ENCODE results near the gene KLF12. TPM values are rescaled to one million over a fixed set of nuclear protein-coding genes. Genes with fewer than 3 reads are reported as not detected.

The KLF12 gene
- total RNA-seq = 10 to 100 TPM in 3 of 4 donors, 1 to 10 TPM in 1; 7.8 to 20.3 (median 14.1) TPM

GRCh38 chr13:74134221-74134776, at the start of gene KLF12:
KLF12 (minus strand) TSS chr13:74134404.
- Histone ChIP-seq H3K4me3 (peak within 1 kb of the TSS; percentile 62 to 89 (median 81)), H3K9me3 (no peaks in the 10 kb centered on the region), H3K27me3 (no peaks in the 10 kb centered on the region), H3K27ac (peak within 1 kb of the TSS; percentile 87 to 98 (median 97)), H3K4me1 (peaks cover 0 to 35% (median 19%) of the 10 kb centered on the region in 4 donors), H3K36me3 (no peaks in the 10 kb centered on the region)
- no peak for TF ChIP-seq EP300 (IDR thresholded peaks at IDR 0.05)
- no peak for TF ChIP-seq POLR2A (IDR thresholded peaks at IDR 0.05)
- TF ChIP-seq, protein P1, sequence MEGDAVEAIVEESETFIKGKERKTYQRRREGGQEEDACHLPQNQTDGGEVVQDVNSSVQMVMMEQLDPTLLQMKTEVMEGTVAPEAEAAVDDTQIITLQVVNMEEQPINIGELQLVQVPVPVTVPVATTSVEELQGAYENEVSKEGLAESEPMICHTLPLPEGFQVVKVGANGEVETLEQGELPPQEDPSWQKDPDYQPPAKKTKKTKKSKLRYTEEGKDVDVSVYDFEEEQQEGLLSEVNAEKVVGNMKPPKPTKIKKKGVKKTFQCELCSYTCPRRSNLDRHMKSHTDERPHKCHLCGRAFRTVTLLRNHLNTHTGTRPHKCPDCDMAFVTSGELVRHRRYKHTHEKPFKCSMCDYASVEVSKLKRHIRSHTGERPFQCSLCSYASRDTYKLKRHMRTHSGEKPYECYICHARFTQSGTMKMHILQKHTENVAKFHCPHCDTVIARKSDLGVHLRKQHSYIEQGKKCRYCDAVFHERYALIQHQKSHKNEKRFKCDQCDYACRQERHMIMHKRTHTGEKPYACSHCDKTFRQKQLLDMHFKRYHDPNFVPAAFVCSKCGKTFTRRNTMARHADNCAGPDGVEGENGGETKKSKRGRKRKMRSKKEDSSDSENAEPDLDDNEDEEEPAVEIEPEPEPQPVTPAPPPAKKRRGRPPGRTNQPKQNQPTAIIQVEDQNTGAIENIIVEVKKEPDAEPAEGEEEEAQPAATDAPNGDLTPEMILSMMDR (IDR thresholded peaks at IDR 0.05) = no peak
- 0 to 1% methylated on average over 3 to 25 of the region's 54 CpGs for WGBS, 2 donors
- peak; percentile 63 to 76 for DNase-seq (ENCODE audit: low spot score in 2 of 2)

- Histone ChIP-seq H3K36me3 (no peaks in the 10 kb centered on the region), H3K27ac (no peak overlapping the region), H3K4me1 (no peaks in the 10 kb centered on the region), H3K4me3 (no peak overlapping the region), H3K27me3 (no peaks in the 10 kb centered on the region), H3K9me3 (no peaks in the 10 kb centered on the region)
- 88 to 93% methylated on average over 1 of the region's 1 CpG for WGBS, 2 donors
- TF ChIP-seq EP300 (IDR thresholded peaks at IDR 0.05) (no peak), POLR2A (IDR thresholded peaks at IDR 0.05) (no peak)
- TF ChIP-seq, protein P1 (IDR thresholded peaks at IDR 0.05) = no peak
- DNase-seq (ENCODE audit: low spot score in 2 of 2) = no peak
Measured at GRCh38 chr13:74182491-74182890, 48.3 kb upstream of the KLF12 start.

DNA sequence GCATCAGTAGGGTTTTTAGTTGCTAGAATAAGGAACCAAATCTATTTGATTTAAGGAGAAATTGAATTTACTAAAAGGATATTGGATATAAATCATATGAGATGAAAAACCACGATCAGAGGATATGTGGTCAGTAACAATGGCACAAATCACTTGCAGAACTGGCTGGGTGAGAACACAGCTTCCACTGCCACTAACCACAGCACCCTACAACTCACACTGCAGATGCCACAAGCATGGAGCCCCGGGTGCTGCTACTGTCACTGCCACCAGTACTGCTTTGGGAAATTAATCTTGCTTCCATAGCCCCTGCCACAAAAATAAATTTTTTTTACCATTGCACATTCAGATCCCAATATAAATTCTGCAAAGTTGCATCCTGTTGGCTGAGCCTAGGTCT, 40.6 kb upstream of the KLF12 start:
- H3K4me1 ChIP-seq = no peaks in the 10 kb centered on the region
- no peak for TF ChIP-seq POLR2A (IDR thresholded peaks at IDR 0.05)
- TF ChIP-seq EP300 (IDR thresholded peaks at IDR 0.05) = no peak
- TF ChIP-seq, protein P1 (IDR thresholded peaks at IDR 0.05) = no peak
- no peak overlapping the region for H3K27ac ChIP-seq
- no peaks in the 10 kb centered on the region for H3K27me3 ChIP-seq
- whole genome bisulfite sequencing, 2 donors = 71 to 83% methylated on average over 2 of the region's 2 CpGs
- H3K36me3 ChIP-seq = no peaks in the 10 kb centered on the region
- DNase-seq (ENCODE audit: low spot score in 2 of 2) = no peak
- no peaks in the 10 kb centered on the region for H3K9me3 ChIP-seq
- no peak overlapping the region for H3K4me3 ChIP-seq

DNA sequence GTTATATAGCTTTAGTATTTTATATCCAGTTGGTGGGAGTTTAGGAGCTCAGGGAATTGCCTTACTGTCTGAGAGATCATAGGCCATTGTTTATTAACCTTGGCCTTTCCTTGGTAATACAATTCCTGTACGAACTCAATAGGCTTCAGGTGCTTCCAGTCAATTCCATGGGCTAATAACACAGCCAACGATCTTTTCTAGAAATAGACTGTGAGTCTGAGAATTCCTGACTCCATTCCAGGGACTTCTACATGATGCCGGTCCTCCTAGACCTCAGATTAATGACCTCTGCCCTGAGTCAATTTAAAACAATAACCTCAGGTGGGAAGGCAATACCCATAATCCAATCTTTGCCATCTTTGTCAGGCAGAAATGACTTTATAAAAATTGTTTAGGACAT, 39.6 kb upstream of the KLF12 start:
- no peak for TF ChIP-seq EP300 (IDR thresholded peaks at IDR 0.05)
- no peak for TF ChIP-seq POLR2A (IDR thresholded peaks at IDR 0.05)
- TF ChIP-seq, protein P1 (IDR thresholded peaks at IDR 0.05) = no peak
- Histone ChIP-seq H3K27ac (no peak overlapping the region), H3K9me3 (no peaks in the 10 kb centered on the region), H3K4me1 (no peaks in the 10 kb centered on the region), H3K36me3 (no peaks in the 10 kb centered on the region), H3K4me3 (no peak overlapping the region), H3K27me3 (no peaks in the 10 kb centered on the region)
- 69 to 84% methylated on average over 3 of the region's 3 CpGs for WGBS, 2 donors
- DNase-seq (ENCODE audit: low spot score in 2 of 2) = no peak

DNA sequence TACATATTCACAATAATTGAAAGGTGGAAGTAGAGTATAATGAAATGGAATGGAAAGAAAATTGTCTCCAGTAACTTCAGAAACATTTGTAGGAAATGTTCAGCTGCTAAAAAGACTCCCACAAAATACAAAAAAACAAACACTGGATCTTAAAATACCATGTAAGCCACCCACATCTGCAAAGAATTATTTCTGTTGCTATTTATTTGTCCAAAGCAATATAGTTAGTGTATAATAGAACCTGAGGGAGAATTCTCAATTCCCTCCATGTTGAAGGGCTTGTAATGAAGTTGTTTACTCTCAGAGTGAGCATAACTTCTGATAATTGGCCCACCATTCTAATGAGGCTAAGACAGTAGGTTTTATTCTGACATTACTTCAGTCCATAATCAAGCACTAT, 37.4 kb upstream of the KLF12 start:
- Histone ChIP-seq H3K9me3 (no peaks in the 10 kb centered on the region), H3K4me1 (peaks cover 0 to 2% (median 0%) of the 10 kb centered on the region in 4 donors), H3K27ac (no peak overlapping the region), H3K36me3 (no peaks in the 10 kb centered on the region), H3K4me3 (no peak overlapping the region), H3K27me3 (no peaks in the 10 kb centered on the region)
- TF ChIP-seq EP300 (IDR thresholded peaks at IDR 0.05) (no peak), POLR2A (IDR thresholded peaks at IDR 0.05) (no peak)
- TF ChIP-seq, protein P1 (IDR thresholded peaks at IDR 0.05) = no peak
- no peak for DNase-seq (ENCODE audit: low spot score in 2 of 2)

All from tibial nerve (tissue), 4 donors.